Upper lobe of right lung (tissue), 1 donor: ENCODE results near the gene HIF1A. TPM values are rescaled to one million over a fixed set of nuclear protein-coding genes. Genes with fewer than 3 reads are reported as not detected.
A peak's percentile ranks its signal among the peaks of the same experiment; 100 is the strongest.

Source experiments
- ATAC-seq: fragments of 200-7000 bp; cut with Tn5 transposase; one replicate; pipeline ENCODE4 v1.9.1; 2020; ENCODE audit warnings: mild to moderate bottlenecking, moderate library complexity
- DNase-seq: peaks from one replicate; pipeline ENCODE4 v3.0.0-alpha.2; 2020
- H3K27ac ChIP-seq: fragments of 200-600 bp; one replicate; pipeline ENCODE4 v1.8.0; 2022
- H3K27me3 ChIP-seq: fragments of 200-600 bp; one replicate; pipeline ENCODE4 v1.8.0; 2022; ENCODE audit warnings: mild to moderate bottlenecking
- H3K36me3 ChIP-seq: fragments of 200-600 bp; one replicate; pipeline ENCODE4 v1.8.0; 2022
- H3K4me1 ChIP-seq: fragments of 200-600 bp; one replicate; pipeline ENCODE4 v1.8.0; 2022
- H3K4me3 ChIP-seq: fragments of 200-600 bp; one replicate; pipeline ENCODE4 v1.8.0; 2022; ENCODE audit warnings: mild to moderate bottlenecking
- H3K9me3 ChIP-seq: fragments of 200-600 bp; one replicate; pipeline ENCODE4 v1.8.0; 2022
- CTCF ChIP-seq: fragments of 200-600 bp; IDR thresholded peaks from one replicate; pipeline ENCODE4 v1.8.0; 2022; ENCODE audit warnings: antibody characterized with exemption
- intact Hi-C: fragments of 100-400 bp; cut with DNase I; formaldehyde crosslinking; loops from one replicate; pipeline ENCODE4 v1.11.0; 2022
- total RNA-seq: library from RNA; stranded (reverse); fragmentation: NEBNext Ultra II Directional; extraction: Animal tissue kit (Norgen Biotek cat#: 25700); gene quantifications from one replicate; pipeline ENCODE4 v1.2.1, GENCODE V29; 2021
- donor health status: DM: no; HTN: yes; CAD: no; lungs with severe emphysema.

HIF1A gene
- total RNA-seq, 1 donor from 2014 or later = 108 TPM

- TF ChIP-seq CTCF = no peak
- Histone ChIP-seq H3K27ac (peak within 1 kb of the TSS; percentile 83), H3K36me3 (peaks cover 3% of the 10 kb centered on the region), H3K4me1 (peaks cover 9% of the 10 kb centered on the region), H3K9me3 (no peaks in the 10 kb centered on the region), H3K4me3 (peak within 1 kb of the TSS; percentile 88), H3K27me3 (no peaks in the 10 kb centered on the region)
- ATAC-seq (peak; percentile 100), DNase-seq (peak; percentile 98)
- intact Hi-C loops = no loop called here
Observed at GRCh38 chr14:61761959-61762786, 66.9 kb downstream of the HIF1A start, which contains the start of gene SNAPC1. Gene SNAPC1 (plus strand): TSS chr14:61762420. CDS start chr14:61762461, 41 bp downstream.

- Histone ChIP-seq H3K9me3 (no peaks in the 10 kb centered on the region), H3K27me3 (no peaks in the 10 kb centered on the region), H3K4me1 (peaks cover 9% of the 10 kb centered on the region), H3K4me3 (no peak overlapping the region), H3K36me3 (peaks cover 15% of the 10 kb centered on the region), H3K27ac (no peak overlapping the region)
- TF ChIP-seq CTCF = no peak
- intact Hi-C loops = no loop called here
- ATAC-seq (no peak), DNase-seq (no peak)
Observed at GRCh38 chr14:61764342-61765122, 69.2 kb downstream of the HIF1A start.

- ATAC-seq = no peak
- Histone ChIP-seq H3K27ac (no peak overlapping the region), H3K36me3 (peaks cover 23% of the 10 kb centered on the region), H3K4me3 (no peak overlapping the region), H3K9me3 (no peaks in the 10 kb centered on the region), H3K4me1 (peaks cover 9% of the 10 kb centered on the region), H3K27me3 (no peaks in the 10 kb centered on the region)
- DNase-seq = no peak
- TF ChIP-seq CTCF = no peak
- intact Hi-C loops = no loop called here
Observed at GRCh38 chr14:61765225-61765943, 70.1 kb downstream of the HIF1A start.

GRCh38 chr14:61766151-61766550, 70.8 kb downstream of the HIF1A start:
- Histone ChIP-seq H3K4me1 (peaks cover 9% of the 10 kb centered on the region), H3K36me3 (peaks cover 30% of the 10 kb centered on the region), H3K9me3 (no peaks in the 10 kb centered on the region), H3K4me3 (no peak overlapping the region), H3K27me3 (no peaks in the 10 kb centered on the region), H3K27ac (no peak overlapping the region)
- intact Hi-C loops = no loop called here
- no peak for ATAC-seq
- no peak for TF ChIP-seq CTCF
- no peak for DNase-seq

GRCh38 chr14:61768240-61768639, 72.9 kb downstream of the HIF1A start:
- no peak overlapping the region for H3K27ac ChIP-seq
- ATAC-seq (no peak), DNase-seq (no peak)
- peaks cover 9% of the 10 kb centered on the region for H3K4me1 ChIP-seq
- no peak overlapping the region for H3K4me3 ChIP-seq
- peaks cover 46% of the 10 kb centered on the region for H3K36me3 ChIP-seq
- no peaks in the 10 kb centered on the region for H3K27me3 ChIP-seq
- H3K9me3 ChIP-seq = no peaks in the 10 kb centered on the region
- no peak for TF ChIP-seq CTCF
- intact Hi-C loops = no loop called here
